Epithelial cell of prostate (primary cell): Measurements from ENCODE around the gene CARD10.

ENCODE experiments used
- DNase-seq: peaks from one replicate; pipeline ENCODE4 v3.0.0-alpha.2; 2011; ENCODE audit warnings: low read depth, low spot score
- H3K27ac ChIP-seq: fragments of 450-650 bp; 2 replicates; pipeline ENCODE4 v1.5.1; 2017; ENCODE audit warnings: mild to moderate bottlenecking

Gene CARD10

DNA sequence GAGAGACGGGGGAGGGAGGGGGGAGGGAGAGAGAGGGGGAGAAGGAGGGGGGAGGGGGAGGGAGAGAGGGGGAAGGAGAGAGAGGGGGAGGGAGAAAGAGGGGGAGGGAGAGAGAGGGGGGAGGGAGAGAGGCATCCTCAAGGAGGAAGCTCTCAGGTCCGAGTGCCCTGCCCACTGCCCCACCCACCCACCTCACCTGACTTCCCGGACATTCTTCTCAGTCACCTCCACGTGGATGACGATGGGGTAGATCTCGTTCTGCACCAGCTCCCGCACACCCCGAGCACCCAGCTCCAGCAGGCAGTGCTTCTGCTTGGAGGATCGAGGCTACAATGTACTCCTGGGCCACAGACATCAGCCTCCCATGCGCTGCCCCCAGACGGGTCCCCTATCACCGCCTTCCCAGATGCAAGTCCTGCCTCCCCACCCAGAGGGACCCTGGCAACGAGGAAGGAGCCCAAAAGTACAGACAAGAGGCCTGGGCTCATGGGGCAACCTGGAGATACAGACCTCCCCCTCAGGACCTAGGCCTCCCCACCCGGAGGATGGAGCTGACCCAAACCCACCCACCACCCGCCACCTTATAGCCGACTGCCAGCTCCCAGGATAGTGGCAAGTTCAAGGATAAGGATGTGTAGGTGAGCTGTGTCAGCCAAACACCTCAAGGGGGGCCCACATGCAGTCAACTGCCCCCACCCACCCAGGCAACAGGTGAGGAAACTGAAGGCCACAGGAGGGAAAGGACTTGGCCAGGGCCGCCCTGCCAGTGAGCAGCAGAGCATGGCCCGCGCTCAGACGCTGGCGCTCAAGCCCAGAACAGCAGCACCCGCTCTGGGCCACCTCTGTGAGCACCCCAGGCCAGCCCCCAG, 27.4 kb downstream of the CARD10 start:
- DNase-seq, result no peak
- no peak overlapping the region for H3K27ac ChIP-seq

DNA sequence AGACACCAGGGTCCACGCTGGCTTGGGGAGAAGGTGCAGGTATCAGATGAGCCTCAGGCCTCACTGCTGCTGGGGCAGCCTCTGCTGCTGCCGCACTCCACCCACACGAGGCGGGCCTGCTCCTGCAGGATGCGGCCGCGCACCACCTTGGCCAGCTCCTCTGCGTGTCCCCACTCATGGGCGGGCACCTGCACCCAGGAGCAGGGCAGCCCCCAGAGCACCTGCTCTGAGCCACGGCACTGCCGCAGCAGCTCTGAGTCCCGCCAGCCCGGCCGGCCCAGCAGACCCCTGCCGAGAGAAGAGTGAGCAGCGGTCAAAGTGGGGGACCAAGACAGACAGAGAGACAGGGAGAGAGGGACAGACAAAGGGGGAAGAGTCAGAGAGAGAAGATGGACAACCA, 28.1 kb downstream of the CARD10 start:
- no peak overlapping the region for H3K27ac ChIP-seq
- no peak for DNase-seq

DNA sequence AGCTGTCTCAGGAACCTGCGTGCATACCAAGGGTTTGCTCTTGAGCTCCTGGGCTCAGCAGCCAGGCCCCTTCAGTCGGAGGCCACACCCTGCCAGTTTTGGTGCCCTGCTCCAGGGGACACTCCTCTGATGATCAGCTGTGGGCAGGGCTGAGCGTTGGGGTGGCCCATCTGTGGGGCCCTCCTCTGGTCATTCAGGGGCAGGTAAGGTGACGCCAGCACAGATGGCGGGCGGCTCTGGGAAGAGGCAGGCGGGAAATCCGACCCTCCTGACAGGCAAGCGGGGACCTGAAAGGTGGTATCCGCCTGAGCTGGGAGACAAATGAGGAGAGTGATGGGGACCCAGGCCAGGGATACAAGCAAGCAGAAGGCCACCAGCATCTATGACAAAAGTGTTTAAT, 29.2 kb downstream of the CARD10 start:
- H3K27ac ChIP-seq, result no peak overlapping the region
- DNase-seq, result no peak

DNA sequence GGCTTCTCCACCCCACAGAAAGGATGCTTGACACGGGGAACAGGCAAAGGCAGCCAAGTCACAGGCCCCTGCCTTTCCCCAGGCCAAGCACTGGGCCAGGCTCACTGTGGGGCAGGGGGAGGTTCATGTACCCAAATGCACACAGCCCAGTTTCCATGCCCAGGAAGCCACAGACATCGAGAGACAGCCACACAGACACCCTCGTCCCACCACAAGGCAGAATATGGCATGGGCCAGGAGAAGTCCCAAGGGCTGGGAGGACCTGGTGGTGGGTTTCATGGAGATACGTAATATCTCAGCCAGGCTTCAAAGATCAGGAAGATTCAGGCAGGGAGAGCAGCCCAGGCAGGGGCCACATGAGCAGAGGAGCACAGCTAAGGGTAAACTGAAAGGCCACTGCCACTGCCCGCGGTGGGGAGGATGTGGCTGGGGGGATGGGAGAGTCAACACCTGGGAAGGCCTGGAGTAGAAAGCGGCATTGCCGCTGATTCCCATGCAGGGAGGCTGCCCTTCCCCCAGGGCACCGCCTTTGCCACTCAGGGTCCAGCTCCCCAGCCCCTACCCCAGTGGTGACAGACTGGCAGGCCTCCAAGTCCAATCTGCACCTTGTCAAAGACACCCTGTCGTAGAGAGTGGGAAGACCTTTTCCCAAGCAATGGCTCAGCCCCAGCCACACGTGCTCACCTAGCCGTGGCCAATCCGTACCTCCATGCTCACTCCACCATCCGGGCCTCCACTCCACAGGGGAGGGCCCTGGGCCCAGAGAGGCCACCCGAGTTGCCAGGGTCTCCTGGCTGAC, 30.7 kb downstream of the CARD10 start:
- no peak overlapping the region for H3K27ac ChIP-seq
- no peak for DNase-seq

DNA sequence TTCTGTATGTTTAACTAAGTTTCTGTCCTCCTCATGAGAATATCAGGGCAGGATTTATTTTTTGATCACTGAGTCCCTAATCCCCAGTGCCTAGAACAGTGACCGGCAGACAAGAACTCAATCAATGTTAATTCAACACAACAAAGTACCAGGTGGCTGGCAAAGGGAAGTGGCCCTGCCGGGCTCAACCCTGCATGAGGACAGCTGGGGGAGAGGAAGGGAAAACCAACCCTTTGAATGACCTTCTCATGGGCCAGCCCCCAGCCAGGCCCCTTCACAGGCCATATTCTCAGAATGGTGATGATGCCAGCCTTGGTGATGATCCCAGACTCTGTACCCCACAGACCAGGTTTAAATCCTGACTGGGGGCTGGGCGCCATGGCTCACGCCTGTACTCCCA, 31.6 kb downstream of the CARD10 start:
- DNase-seq, result no peak
- no peak overlapping the region for H3K27ac ChIP-seq

DNA sequence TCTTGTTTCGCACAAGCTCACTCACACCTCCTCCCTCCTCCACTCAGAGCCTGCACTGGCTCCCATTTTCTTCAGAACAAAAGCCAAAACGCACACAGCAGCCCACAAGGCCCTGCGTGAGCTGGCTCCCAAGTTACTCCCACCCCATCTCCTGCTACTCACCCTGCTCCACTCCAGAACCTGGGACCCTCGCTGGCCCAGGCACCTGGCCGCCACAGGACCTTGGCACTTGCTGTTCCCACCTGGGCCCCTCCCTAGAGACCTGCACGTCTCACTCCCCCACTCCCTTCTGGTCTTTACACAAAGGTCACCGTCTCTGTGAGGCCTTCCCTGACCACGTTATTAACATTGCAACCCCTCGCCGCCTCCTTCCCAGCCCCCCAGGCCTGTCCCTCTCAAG, 32.1 kb downstream of the CARD10 start:
- DNase-seq, result no peak
- H3K27ac ChIP-seq, result no peak overlapping the region

DNA sequence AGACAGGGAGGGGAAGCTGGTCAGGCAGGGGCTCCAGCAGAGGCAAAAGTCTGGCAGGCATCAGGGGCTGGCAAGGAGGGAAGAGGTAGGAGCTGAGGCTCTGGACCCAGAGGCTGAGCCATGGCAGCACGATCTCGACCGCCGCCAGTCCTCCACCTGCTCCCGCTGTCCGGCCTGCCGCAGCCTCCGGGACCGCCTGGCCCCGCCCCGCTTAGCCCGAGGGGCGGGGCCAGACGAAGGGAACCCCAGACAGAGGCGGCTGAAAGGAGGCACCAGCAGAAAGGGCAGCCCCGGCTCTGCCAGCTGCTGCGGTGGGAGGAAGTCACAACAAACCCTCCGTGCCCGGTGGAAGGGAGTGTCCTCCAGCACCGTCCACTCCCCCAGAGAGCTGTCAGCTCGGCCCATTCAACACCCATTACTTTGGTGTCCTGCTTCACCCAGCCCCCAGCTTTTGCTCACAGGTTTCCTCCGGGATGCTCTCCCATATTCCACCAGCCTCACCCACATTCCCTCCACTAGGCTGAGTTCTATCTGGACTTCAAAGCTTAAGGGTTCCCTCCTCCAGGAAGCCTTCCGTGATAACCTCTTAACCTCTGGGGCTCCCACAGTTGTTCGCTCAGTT, 32.9 kb downstream of the CARD10 start, which contains the start of gene MFNG:
Gene MFNG (minus strand): TSS at position 161 of the 622 bp plus-strand sequence. CDS start 207 bp downstream, outside the sequence.
- H3K27ac ChIP-seq, result no peak within 1 kb of the TSS
- DNase-seq, result no peak

DNA sequence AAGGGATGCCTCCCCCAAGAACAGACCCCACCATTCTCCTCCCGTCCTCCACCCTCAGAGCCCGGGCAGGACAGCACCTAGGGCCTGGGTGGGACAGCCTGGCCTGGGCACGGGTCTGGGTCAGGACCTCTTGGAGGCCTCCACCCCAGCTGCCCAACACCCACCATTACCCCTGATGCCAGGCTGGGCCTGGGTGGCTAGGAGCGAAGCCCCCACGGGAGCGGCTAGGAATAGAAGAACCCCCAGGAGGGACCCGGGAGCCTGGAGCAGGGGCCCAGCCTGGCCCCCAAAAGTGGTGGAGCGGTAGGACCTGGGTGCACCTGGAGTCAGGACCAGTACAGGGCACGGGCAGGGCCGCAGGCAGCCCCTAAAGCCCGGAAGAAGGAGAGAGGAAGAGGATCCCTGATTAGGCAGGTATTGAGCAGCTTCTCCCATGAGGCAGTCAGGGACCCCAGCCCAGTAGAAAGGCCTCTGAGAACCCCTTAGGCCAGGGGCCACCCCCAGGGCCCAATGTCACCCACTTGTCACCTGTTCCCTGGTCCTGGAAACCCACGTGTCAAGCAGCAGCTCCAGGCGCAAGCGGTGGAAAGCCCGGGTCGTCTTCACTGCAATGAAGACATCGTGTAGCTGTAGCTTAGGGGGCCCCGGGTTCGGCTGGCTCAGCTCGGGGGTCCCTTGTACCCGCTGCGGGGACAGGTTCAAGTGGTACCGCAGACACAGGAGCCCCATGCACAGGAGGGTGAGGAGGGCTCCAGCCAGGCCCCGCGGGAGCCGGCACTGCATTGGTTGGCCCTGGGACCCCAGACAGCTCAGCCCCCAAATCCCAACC, 33.6 kb downstream of the CARD10 start:
- H3K27ac ChIP-seq, result no peak overlapping the region
- no peak for DNase-seq

DNA sequence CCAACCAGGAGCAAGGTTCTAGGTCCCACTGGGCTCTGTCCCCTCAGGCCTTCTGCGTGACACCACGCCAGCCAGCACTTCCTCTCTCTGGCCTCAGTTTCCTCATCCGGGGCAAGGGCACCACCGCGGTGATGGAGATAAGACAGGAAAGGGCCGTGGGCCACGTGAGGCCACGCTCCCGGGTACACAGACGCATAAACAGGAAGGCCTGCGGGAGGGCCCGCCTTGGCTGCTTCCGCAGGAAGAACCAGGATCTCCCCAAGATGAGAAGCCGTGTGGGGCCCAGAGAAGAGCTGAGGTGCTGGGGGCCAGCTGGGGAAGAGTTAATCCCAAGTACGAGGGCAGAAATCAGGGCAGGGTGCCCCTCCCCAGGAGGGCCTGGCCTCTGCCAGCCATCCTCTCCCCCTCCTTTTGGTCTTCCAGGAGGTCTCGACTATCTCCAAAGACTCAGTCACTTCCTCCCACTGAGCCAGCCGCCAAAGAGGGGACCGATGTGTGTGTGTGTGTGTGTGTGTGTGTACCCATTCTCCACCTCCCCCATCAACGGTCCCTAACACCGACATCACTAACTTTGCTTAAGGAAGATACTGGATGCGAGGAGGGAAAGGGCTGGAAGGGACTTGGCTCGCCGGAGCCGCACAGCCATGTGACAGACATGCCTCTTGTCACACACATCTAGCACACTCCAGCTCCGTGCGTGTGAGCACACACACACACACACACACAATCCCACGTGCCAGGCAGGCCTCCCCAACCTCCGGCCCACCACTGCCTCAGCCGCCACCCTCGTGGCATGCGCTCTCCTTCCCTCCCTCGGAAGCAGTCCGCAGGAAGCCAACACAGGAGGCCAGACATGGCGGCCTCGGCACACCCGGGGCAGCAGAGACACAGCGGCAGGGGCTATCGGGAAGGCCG, 34.5 kb downstream of the CARD10 start:
- DNase-seq, result no peak
- H3K27ac ChIP-seq, result no peak overlapping the region

DNA sequence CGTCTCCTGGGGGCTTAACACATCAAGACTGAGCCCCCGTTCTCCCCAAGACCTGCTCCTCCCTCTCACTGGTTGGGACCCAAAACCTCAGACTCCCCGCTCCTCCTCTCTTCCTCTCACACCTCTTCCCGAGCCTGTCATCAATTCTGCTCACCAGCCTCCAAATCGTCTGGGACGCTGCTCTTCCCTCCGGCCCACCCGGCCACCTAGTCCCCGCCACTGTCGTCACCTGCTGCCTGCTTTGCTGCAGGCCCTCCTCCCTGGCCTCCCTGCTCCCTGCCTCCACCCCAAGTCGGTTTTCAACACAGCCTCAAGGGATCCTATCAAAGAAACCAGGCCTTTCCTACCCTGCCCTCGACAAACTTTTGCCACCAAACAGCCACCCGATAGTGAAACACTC, 36.2 kb downstream of the CARD10 start:
- no peak for DNase-seq
- H3K27ac ChIP-seq, result no peak overlapping the region

DNA sequence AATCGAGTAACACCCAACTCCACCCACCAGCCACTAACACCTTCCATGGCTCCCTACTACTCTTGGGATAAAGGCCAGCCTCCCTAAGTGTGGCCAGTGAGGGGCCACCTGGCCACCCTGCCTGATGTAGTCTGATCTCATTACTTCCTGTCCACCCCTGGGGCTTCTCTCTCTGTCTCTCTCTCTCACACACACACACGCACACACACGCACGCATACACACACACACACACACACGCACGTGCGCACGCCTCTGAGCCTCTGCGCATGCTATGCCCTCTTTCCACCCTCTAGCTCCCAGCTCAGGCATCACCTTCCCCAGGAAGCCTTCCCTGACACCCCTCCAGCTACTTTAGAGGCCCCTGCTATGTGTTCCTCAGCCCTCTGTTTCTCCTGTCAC, 37.0 kb downstream of the CARD10 start:
- DNase-seq, result no peak
- no peak overlapping the region for H3K27ac ChIP-seq

DNA sequence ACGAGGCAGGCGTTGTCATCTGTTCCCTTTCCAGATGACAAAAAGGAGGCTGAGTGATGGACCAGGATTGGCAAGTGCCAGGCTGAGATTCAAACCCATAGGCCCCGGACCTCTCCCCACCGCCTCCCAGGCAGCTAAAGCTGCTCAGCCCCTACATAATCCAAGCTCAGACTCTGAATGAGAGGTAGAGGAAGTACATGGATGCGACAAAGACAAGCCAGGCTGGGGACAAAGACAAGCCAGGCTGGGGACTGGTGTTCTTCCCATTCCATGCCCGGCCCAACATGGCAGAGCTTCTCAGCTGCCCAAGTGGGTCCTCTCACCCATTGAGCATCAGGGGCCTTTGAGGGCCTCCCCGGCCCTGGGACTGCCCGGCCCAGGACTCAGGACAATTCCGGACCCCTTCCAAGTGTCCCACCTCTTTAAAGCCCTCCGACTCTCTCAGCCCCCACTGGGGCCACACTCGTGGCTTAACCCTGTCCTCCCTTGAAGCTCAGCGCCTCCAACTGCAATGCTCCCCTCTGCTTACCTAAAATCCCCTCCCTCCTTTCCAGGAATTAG, 37.8 kb downstream of the CARD10 start:
- DNase-seq, result no peak
- no peak overlapping the region for H3K27ac ChIP-seq

DNA sequence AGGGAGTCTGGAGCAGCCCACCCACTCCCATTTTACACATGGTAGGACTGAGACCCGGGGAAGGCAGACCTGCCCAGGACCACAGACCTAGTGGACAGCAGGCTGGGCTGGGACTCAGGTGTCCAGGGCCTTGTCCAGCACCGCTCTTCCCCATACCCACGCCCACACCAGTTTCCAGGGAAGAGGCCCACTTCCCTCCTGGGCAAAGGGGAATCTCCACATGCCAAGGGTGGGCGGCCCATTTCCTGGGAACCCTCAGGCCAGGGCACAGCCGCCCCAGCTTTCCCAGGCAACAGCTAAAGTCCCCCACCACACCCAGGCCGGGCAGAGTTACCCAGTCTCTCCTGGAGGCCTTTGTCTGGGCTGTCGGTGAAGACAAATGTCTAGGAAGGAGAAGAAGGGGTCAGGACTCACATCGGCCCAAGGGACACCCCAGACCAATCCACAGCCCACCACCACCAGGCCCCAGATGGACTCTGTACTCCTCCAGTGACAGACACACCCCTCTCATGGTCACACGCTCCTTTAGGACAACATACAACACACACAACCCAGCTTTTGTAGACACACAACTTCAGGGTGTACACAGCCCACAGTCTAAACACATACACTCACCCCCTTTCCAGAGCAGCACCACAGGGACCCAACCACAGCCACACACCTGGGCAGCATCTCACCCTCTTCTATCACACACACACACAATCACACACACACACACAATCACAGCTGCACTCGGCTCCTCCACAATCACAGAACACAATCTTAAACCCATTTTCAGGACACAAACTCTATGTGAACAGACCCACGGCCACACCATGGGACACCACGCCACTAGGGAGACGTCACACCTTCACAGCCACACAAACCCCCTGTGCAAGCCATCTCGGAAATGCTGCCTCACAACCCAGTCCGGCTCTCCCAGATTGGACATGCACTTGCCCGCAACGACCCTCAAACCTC, 38.5 kb downstream of the CARD10 start:
- DNase-seq, result no peak
- H3K27ac ChIP-seq, result no peak overlapping the region

DNA sequence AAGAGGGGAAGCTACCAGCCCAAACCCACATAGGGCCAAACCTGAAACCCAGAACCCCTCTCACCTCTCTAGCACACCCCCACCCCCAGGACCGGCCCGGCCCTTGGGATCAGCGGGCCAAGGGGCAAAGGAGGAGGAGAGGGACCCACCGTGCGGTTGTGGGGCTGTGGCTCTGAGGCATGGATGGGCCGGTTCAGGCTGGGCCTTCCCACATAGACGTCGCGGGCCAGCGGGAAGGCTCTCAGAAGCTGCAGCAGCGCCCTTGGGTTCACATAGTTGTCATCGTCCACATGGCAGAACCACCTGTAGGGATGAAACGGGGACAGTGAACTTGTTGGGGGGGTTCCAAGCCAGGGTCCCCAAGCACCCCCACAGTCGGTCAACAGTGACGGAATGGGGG, 40.0 kb downstream of the CARD10 start:
- no peak for DNase-seq

DNA sequence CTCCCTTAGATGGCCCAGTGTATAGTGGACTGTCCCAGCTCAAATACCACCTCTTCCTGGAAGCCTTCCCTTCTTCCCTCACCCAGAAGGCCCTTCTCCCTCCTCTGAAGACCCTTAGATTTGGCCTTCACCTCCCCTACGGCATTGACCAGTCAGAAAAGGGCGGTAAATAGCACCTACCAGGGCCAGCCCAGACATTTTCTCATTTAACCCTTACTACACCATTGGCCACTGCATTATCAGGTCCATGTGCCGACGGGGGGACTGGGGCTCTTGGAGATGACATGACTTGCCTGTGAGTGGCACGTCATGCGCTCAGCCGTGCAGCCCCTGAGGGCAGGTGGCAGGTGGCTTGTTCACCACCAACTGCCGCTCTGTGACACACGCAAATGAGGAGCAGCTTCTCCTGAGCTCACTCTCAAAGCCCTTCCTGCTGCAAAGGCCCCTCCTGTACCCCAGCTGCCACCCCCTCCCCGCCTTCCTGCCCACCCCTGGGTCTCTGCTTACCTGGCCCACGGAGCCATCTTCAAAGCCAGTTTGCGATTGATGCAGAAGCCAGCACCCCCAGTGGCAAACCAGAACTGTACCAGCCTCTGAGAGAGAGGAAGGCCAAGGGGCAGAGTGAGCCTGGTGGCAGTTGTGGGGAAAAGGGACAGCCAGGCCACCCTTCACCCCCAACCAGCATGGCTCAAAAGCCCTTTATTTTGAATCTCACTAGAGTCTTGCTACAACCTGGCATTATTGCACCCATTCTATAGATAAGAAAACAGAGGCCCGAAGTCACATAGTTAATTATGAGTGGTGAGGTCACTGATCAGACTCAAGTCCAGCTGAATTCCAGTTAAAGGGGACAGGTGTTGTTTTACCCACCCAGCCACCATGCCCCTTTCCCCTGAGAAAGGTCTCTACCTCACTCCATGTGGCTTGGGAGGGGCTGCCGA, 42.6 kb downstream of the CARD10 start:
- DNase-seq, result no peak
- H3K27ac ChIP-seq, result no peak overlapping the region

More for the DNA sequence above, 40.0 kb downstream of the CARD10 start:
- no peak overlapping the region for H3K27ac ChIP-seq

DNA sequence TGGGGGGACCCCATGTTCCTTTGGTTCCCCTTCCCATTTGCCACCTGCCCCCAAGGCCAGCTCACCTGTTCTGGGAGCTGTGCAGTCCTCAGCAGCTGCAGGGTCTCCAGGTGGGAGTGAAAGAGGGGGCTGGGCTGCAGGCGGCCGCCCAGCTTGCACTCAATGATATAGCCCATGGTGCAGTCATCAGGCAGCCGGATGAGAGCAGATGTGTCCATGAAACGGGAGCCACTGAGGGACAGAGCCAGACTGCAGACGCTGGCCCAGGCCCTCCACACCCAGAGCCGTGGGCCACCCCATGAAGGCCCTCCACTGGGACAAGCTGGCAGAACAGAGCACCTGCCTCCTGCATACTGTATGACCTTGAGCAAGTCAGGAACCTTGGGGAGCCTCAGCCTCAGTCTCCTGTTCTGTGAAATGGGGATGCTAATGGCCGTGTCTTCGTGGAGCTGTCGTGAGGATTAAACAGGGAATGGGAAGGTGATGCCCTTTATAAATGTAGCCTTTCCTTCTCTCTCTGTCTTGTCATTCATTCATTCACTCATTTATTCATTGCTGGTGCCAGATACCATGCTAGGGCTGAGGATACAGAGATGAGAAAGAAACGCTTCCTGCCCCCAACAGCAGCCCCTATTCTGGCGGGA, 44.6 kb downstream of the CARD10 start:
- DNase-seq, result no peak
- H3K27ac ChIP-seq, result no peak overlapping the region
